ENCODE results near the gene DHRSX.

DNA sequence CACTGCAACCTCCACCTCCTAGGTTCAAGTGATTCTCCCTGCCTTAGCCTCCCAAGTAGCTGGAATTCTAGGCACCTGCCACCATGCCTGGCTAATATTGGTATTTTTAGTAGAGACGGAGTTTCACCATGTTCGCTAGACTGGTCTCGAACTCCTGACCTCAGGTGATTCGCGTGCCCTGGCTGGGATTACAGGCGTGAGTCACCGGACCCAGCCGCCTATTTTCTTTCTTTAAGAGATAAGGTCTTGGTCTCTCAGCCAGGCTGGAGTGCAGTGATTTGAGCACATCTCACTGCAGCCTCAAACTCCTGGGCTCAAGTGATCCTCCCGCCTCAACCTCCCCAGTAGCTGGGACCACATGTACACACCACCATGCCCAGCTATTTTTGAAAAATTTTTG lies 166.5 kb downstream of the DHRSX start:
- TF ChIP-seq, protein P1, sequence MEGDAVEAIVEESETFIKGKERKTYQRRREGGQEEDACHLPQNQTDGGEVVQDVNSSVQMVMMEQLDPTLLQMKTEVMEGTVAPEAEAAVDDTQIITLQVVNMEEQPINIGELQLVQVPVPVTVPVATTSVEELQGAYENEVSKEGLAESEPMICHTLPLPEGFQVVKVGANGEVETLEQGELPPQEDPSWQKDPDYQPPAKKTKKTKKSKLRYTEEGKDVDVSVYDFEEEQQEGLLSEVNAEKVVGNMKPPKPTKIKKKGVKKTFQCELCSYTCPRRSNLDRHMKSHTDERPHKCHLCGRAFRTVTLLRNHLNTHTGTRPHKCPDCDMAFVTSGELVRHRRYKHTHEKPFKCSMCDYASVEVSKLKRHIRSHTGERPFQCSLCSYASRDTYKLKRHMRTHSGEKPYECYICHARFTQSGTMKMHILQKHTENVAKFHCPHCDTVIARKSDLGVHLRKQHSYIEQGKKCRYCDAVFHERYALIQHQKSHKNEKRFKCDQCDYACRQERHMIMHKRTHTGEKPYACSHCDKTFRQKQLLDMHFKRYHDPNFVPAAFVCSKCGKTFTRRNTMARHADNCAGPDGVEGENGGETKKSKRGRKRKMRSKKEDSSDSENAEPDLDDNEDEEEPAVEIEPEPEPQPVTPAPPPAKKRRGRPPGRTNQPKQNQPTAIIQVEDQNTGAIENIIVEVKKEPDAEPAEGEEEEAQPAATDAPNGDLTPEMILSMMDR (conservative IDR thresholded peaks at IDR 0.05), result no peak
- no peak for TF ChIP-seq ZFX (IDR thresholded peaks at IDR 0.05)

All from C4-2B (cell line).